Neural progenitor cell (in vitro differentiated cells): ENCODE data around the gene MAP3K19. TPM values are rescaled to one million over a fixed set of nuclear protein-coding genes. Genes with fewer than 3 reads are reported as not detected.
"Not testable (repeated sequence)": the region's sequence is repeated elsewhere in the genome, so short reads cannot be mapped to it uniquely, and the experiment has no call there.

ENCODE experiments used
- DNase-seq: peaks from one replicate; pipeline ENCODE4 v3.0.0-alpha.2; 2016; ENCODE audit warnings: low spot score
- H2AFZ ChIP-seq: fragments of 200-600 bp; sonication (generic); replicated peaks from 2 replicates; pipeline ENCODE4 v1.6.1; 2016; ENCODE audit warnings: antibody characterized with exemption
- H3F3A ChIP-seq: fragments of 200-600 bp; sonication (generic); 2 replicates; pipeline ENCODE4 v1.6.1; 2016; ENCODE audit warnings: antibody characterized with exemption, low read depth
- H3K27ac ChIP-seq: fragments of 200-600 bp; sonication (generic); 2 replicates; pipeline ENCODE4 v1.5.1; 2016; ENCODE audit warnings: mild to moderate bottlenecking
- H3K27me3 ChIP-seq: fragments of 200-600 bp; sonication (generic); 2 replicates; pipeline ENCODE4 v1.6.1; 2016; ENCODE audit warnings: mild to moderate bottlenecking, moderate library complexity
- H3K36me3 ChIP-seq: fragments of 200-600 bp; sonication (generic); 2 replicates; pipeline ENCODE4 v1.5.1; 2016
- H3K4me1 ChIP-seq: fragments of 200-600 bp; sonication (generic); 2 replicates; pipeline ENCODE4 v1.6.1; 2016; ENCODE audit warnings: mixed run types
- H3K4me2 ChIP-seq: fragments of 200-600 bp; sonication (generic); 2 replicates; pipeline ENCODE4 v1.6.1; 2016
- H3K4me3 ChIP-seq: fragments of 200-600 bp; sonication (generic); 2 replicates; pipeline ENCODE4 v1.5.1; 2016
- H3K79me2 ChIP-seq: fragments of 200-600 bp; sonication (generic); 2 replicates; pipeline ENCODE4 v1.6.1; 2016; ENCODE audit warnings: low read depth
- H3K9ac ChIP-seq: fragments of 200-600 bp; sonication (generic); 2 replicates; pipeline ENCODE4 v1.6.1; 2016
- H3K9me3 ChIP-seq: fragments of 200-600 bp; sonication (generic); 2 replicates; pipeline ENCODE4 v1.5.1; 2016; ENCODE audit warnings: low read depth
- H4K20me1 ChIP-seq: fragments of 200-600 bp; sonication (generic); 2 replicates; pipeline ENCODE4 v1.6.1; 2016; ENCODE audit warnings: low read depth
- H3K27ac Mint-ChIP-seq: 3 replicates; pipeline ENCODE4 v1.8.0; 2021; ENCODE audit warnings: mixed read lengths
- H3K27me3 Mint-ChIP-seq: 2 replicates; pipeline ENCODE4 v1.8.0; 2022; ENCODE audit warnings: low read depth, mild to moderate bottlenecking, inconsistent platforms, moderate library complexity, mixed read lengths; ENCODE audit not compliant: insufficient read depth
- H3K36me3 Mint-ChIP-seq: 3 replicates; pipeline ENCODE4 v1.8.0; 2021; ENCODE audit warnings: mixed read lengths
- H3K4me1 Mint-ChIP-seq: 3 replicates; pipeline ENCODE4 v1.8.0; 2021; ENCODE audit warnings: mixed read lengths
- H3K4me3 Mint-ChIP-seq: 3 replicates; pipeline ENCODE4 v1.8.0; 2021; ENCODE audit warnings: mild to moderate bottlenecking, moderate library complexity, mixed read lengths
- H3K9me3 Mint-ChIP-seq: 3 replicates; pipeline ENCODE4 v1.8.0; 2020; ENCODE audit warnings: mixed read lengths
- CTCF ChIP-seq: fragments of 200-600 bp; sonication (generic); IDR thresholded peaks from 2 replicates; pipeline ENCODE4 v1.5.1; 2017; ENCODE audit warnings: antibody characterized with exemption, mild to moderate bottlenecking
- EZH2 ChIP-seq: fragments of 200-600 bp; sonication (generic); IDR thresholded peaks from 2 replicates; pipeline ENCODE4 v1.6.1; 2017; ENCODE audit warnings: antibody characterized with exemption, mild to moderate bottlenecking, moderate library complexity
- EZH2phosphoT487 ChIP-seq: fragments of 200-600 bp; sonication (generic); IDR thresholded peaks from 2 replicates; pipeline ENCODE4 v1.6.1; 2017; ENCODE audit warnings: antibody characterized with exemption
- total RNA-seq: library from RNA; depleted of rRNA; stranded (reverse); fragments of >200 nt; gene quantifications from 2 replicates; pipeline ENCODE4 v1.2.3, GENCODE V29; 2015; ENCODE audit warnings: low replicate concordance

The MAP3K19 gene
- total RNA-seq, 1 donor from 2014 or later = not detected

DNA sequence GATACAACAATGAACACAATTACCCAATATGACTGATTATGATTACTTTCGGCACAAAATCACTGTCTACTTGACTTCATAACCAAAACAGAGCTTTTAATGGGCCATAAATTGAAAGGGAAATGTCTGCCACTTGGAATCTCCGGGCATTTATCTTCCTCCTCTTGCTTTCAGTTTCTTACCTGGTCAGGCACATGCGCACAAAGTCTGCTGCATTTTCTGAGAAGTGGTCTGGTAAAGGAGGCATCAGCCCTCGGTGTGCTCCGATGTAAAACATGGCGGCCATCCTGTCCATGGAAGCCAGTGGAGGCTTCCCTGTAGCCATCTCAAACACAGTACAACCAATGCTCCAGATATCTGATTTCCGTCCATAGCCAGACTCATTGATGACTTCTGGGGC lies 66.6 kb downstream of the MAP3K19 start:
- H3K27ac Mint-ChIP-seq = no peak overlapping the region
- H3K9me3 ChIP-seq = no peaks in the 10 kb centered on the region
- H3K36me3 ChIP-seq = no peaks in the 10 kb centered on the region
- no peak overlapping the region for H3K27ac ChIP-seq
- H3K4me1 Mint-ChIP-seq = no peaks in the 10 kb centered on the region
- no peaks in the 10 kb centered on the region for H3K27me3 ChIP-seq
- no peaks in the 10 kb centered on the region for H3K9me3 Mint-ChIP-seq
- H3K79me2 ChIP-seq = no peaks in the 10 kb centered on the region
- no peak for TF ChIP-seq EZH2phosphoT487
- no peak for TF ChIP-seq EZH2
- no peak for TF ChIP-seq CTCF
- H3K9ac ChIP-seq = no peak overlapping the region
- H3K4me2 ChIP-seq = no peak overlapping the region
- no peak overlapping the region for H2AFZ ChIP-seq
- no peaks in the 10 kb centered on the region for H3F3A ChIP-seq
- H3K27me3 Mint-ChIP-seq = no peaks in the 10 kb centered on the region
- no peak overlapping the region for H3K4me3 Mint-ChIP-seq
- no peaks in the 10 kb centered on the region for H3K4me1 ChIP-seq
- no peaks in the 10 kb centered on the region for H4K20me1 ChIP-seq
- H3K36me3 Mint-ChIP-seq = no peaks in the 10 kb centered on the region
- H3K4me3 ChIP-seq = no peak overlapping the region
- DNase-seq = no peak

DNA sequence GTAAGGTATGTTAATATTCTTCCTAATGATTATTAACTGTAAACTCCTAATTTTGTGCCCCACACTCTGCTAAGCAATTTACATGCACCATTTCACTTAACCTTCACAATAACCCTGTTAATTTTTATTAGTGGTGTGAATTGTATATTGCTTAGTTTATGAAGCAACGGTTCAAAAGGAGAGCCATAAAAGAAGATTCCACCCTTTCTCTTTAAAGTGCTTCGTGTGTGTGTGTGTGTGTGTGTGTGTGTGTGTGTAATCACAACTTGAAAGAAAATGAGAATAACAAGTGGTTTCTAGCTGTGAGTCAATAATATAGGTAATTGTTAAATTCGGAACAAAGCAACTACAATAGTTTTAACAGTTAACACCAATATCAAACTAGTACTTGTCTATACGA lies 68.0 kb downstream of the MAP3K19 start:
- DNase-seq = no peak
- Histone ChIP-seq H3K4me2 (no peak overlapping the region), H3K79me2 (no peaks in the 10 kb centered on the region), H3K27ac (no peak overlapping the region), H3K9ac (no peak overlapping the region), H3K4me1 (no peaks in the 10 kb centered on the region), H2AFZ (no peak overlapping the region), H3K9me3 (no peaks in the 10 kb centered on the region), H3K27me3 (no peaks in the 10 kb centered on the region), H3F3A (no peaks in the 10 kb centered on the region), H3K36me3 (no peaks in the 10 kb centered on the region), H4K20me1 (no peaks in the 10 kb centered on the region), H3K4me3 (no peak overlapping the region)
- H3K4me3 Mint-ChIP-seq = no peak overlapping the region
- no peaks in the 10 kb centered on the region for H3K4me1 Mint-ChIP-seq
- H3K36me3 Mint-ChIP-seq = no peaks in the 10 kb centered on the region
- no peak for TF ChIP-seq CTCF
- TF ChIP-seq EZH2phosphoT487 = no peak
- H3K9me3 Mint-ChIP-seq = peaks cover 9% of the 10 kb centered on the region
- H3K27me3 Mint-ChIP-seq = no peaks in the 10 kb centered on the region
- H3K27ac Mint-ChIP-seq = no peak overlapping the region

DNA sequence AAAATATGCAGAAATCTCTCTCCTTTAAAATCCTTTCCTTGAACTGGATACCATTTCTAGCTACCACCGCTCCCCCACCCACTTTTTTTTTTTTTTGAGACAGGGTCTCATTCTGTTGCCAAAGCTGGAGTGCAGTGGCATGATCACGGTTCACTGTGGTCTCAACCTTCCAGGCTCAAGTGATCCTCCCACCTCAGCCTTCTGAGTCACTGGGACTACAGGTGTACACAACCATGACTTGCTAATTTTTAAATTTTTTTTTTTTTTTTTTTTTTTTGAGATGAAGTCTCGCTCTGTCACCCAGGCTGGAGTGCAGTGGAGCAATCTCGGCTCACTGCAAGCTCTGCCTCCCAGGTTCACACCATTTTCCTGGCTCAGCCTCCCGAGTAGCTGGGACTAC lies 70.1 kb downstream of the MAP3K19 start:
- H3K4me3 Mint-ChIP-seq, H3F3A ChIP-seq, H3K9me3 ChIP-seq, H3K4me1 ChIP-seq, H3K36me3 Mint-ChIP-seq, H3K4me2 ChIP-seq, H3K79me2 ChIP-seq, H3K27me3 Mint-ChIP-seq, DNase-seq, H3K4me1 Mint-ChIP-seq, H3K9ac ChIP-seq, H2AFZ ChIP-seq, H3K36me3 ChIP-seq, H4K20me1 ChIP-seq, H3K27me3 ChIP-seq, H3K27ac ChIP-seq, H3K4me3 ChIP-seq, H3K27ac Mint-ChIP-seq: not testable (repeated sequence)
- peaks cover 16% of the 10 kb centered on the region for H3K9me3 Mint-ChIP-seq

DNA sequence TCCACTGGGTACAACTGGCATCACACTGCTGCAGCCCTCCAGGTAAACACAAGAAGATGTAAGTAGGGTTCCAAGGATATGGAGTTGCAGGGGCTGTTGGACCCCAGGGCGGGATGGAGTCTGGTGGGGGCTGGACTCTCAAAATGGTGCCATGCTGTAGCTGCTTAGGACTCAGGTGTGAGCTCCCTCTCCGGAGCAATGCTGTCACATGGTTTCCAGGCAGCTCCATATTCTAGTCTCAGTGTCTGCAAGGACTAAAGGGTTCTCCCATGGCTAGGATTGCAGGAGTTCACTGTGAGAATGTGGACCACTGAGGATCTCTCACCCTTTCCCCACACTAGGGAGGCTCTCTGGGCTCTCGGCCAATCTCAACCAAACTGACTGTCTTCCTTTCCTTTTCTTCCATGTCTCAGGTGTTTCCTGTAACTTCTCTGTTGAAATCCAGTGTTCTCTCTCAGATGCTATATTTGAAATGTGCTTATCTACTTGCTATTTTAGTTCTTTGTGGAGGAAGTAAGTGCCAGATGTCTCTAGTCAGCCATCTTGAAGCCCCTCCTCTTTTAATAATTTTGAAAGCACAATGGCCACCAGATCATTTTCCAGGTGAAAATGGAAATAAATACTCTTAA lies 71.1 kb downstream of the MAP3K19 start:
- Histone ChIP-seq H3K27ac (no peak overlapping the region), H4K20me1 (no peaks in the 10 kb centered on the region), H3K27me3 (no peaks in the 10 kb centered on the region), H2AFZ (no peak overlapping the region), H3K4me2 (no peak overlapping the region), H3K9me3 (no peaks in the 10 kb centered on the region), H3K9ac (no peak overlapping the region), H3K79me2 (no peaks in the 10 kb centered on the region), H3K4me3 (no peak overlapping the region), H3K4me1 (no peaks in the 10 kb centered on the region), H3K36me3 (no peaks in the 10 kb centered on the region), H3F3A (no peaks in the 10 kb centered on the region)
- no peak overlapping the region for H3K27ac Mint-ChIP-seq
- no peaks in the 10 kb centered on the region for H3K4me1 Mint-ChIP-seq
- no peaks in the 10 kb centered on the region for H3K36me3 Mint-ChIP-seq
- H3K4me3 Mint-ChIP-seq = no peak overlapping the region
- no peaks in the 10 kb centered on the region for H3K27me3 Mint-ChIP-seq
- H3K9me3 Mint-ChIP-seq = peaks cover 21% of the 10 kb centered on the region
- no peak for DNase-seq
- TF ChIP-seq EZH2phosphoT487 = no peak
- TF ChIP-seq EZH2 = no peak
- no peak for TF ChIP-seq CTCF
